ENCODE data around the gene ASAP2.

GRCh38 chr2:9375857-9376428, 169.3 kb downstream of the ASAP2 start:
- TF ChIP-seq CTCF (IDR thresholded peaks at IDR 0.05): no peak
- TF ChIP-seq POLR2A (IDR thresholded peaks at IDR 0.05): no peak
- no peak for TF ChIP-seq EP300 (IDR thresholded peaks at IDR 0.05)
- no peak for TF ChIP-seq POLR2AphosphoS5 (IDR thresholded peaks at IDR 0.05)

Data from suprapubic skin (tissue), 4 donors.